ENCODE results near the gene IL17RC. TPM values are rescaled to one million over a fixed set of nuclear protein-coding genes. Genes with fewer than 3 reads are reported as not detected.

Gene IL17RC
- total RNA-seq, 1 experiment from 2014 or later: 6.8 TPM

DNA sequence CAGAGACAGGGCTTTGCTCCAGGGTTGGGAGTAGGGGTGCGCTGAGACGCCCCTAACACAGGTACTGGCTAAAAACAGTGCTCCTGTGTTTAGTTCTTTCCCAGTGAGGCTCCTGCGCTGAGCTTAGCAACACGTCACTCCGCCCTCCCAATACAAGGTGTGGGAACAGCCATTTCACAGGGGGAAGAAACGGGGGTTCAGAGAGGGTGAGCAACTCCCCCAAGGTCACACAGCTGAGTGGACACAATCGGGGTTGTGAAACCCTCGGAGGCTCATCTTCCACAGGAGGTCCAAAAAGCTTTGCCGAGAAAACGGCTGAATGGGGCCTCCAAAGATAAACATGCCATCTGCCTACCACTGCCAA is 34.7 kb downstream of the IL17RC start:
- Histone ChIP-seq H2BK12ac (ENCODE audit: insufficient read length, low read depth, low read length) (no peak overlapping the region), H4K8ac (replicated peaks; ENCODE audit: insufficient read length, low read depth, low read length) (no peak overlapping the region), H3K14ac (ENCODE audit: insufficient read depth, low read length) (no peak overlapping the region), H3K56ac (ENCODE audit: insufficient read length, low read depth, low read length) (no peak overlapping the region), H2BK20ac (ENCODE audit: low read depth, low read length, poor library complexity, severe bottlenecking) (no peak overlapping the region), H2AFZ (ENCODE audit: low read length) (no peak overlapping the region), H4K20me1 (ENCODE audit: control insufficient read depth, insufficient read depth, insufficient read length) (no peaks in the 10 kb centered on the region), H3K23me2 (ENCODE audit: insufficient read length, low read depth, low read length, poor library complexity, severe bottlenecking) (peaks cover 15% of the 10 kb centered on the region), H3K79me2 (ENCODE audit: insufficient read depth, low read length) (no peaks in the 10 kb centered on the region), H3T11ph (ENCODE audit: low read length) (no peak overlapping the region), H3K79me1 (ENCODE audit: insufficient read depth, low read depth, low read length, poor library complexity, severe bottlenecking) (no peaks in the 10 kb centered on the region), H2BK15ac (ENCODE audit: low read depth, low read length) (no peak overlapping the region), H3K23ac (ENCODE audit: insufficient read length, low read depth, low read length) (no peak overlapping the region), H2AK5ac (ENCODE audit: insufficient read length, low read length) (no peak overlapping the region), H3K4ac (ENCODE audit: low read depth, low read length) (no peak overlapping the region), H3K9ac (ENCODE audit: extremely low read depth, insufficient read length, low read length) (no peak overlapping the region), H2BK120ac (ENCODE audit: low read depth, low read length, poor library complexity, severe bottlenecking) (no peak overlapping the region), H3K9me3 (ENCODE audit: control insufficient read depth, low read depth, low read length) (no peaks in the 10 kb centered on the region), H3K27me3 (ENCODE audit: insufficient read depth, low read length) (no peaks in the 10 kb centered on the region; the same call in 1 of the 2 replicates), H3K18ac (ENCODE audit: insufficient read length, low read depth, low read length) (no peak overlapping the region), H4K91ac (ENCODE audit: insufficient read length, low read depth, low read length) (no peak overlapping the region), H3K4me1 (ENCODE audit: insufficient read depth, low read length) (peaks cover 3% of the 10 kb centered on the region; the same call in 1 of the 2 replicates), H3K27ac (ENCODE audit: insufficient read length, low read depth, low read length) (no peak overlapping the region), H4K5ac (ENCODE audit: insufficient read length, low read depth, low read length) (no peak overlapping the region), H2BK5ac (ENCODE audit: insufficient read length, low read length) (no peak overlapping the region), H3K4me2 (ENCODE audit: insufficient read depth, insufficient read length, low read length) (peak overlapping the region; percentile 66)
- no peak overlapping the region for H3K27ac Mint-ChIP-seq
- H3K9me3 Mint-ChIP-seq: no peaks in the 10 kb centered on the region
- peaks cover 2 to 9% (median 6%) of the 10 kb centered on the region in 3 experiments; a peak in 5 of 7 replicates for H3K36me3 Mint-ChIP-seq (ENCODE audit: insufficient read depth in 1 of 3, low read depth in 3 of 3)
- TF ChIP-seq, protein P1, sequence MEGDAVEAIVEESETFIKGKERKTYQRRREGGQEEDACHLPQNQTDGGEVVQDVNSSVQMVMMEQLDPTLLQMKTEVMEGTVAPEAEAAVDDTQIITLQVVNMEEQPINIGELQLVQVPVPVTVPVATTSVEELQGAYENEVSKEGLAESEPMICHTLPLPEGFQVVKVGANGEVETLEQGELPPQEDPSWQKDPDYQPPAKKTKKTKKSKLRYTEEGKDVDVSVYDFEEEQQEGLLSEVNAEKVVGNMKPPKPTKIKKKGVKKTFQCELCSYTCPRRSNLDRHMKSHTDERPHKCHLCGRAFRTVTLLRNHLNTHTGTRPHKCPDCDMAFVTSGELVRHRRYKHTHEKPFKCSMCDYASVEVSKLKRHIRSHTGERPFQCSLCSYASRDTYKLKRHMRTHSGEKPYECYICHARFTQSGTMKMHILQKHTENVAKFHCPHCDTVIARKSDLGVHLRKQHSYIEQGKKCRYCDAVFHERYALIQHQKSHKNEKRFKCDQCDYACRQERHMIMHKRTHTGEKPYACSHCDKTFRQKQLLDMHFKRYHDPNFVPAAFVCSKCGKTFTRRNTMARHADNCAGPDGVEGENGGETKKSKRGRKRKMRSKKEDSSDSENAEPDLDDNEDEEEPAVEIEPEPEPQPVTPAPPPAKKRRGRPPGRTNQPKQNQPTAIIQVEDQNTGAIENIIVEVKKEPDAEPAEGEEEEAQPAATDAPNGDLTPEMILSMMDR (conservative IDR thresholded peaks at IDR 0.05): no peak
- no CpG with 5 or more reads among the region's 10 CpGs for WGBS (ENCODE audit: extremely low coverage, insufficient read length, low lambda C conversion rate)
- H3K27me3 Mint-ChIP-seq (ENCODE audit: low read depth): peaks cover 46% of the 10 kb centered on the region
- H3K4me3 Mint-ChIP-seq: peak overlapping the region; percentile 75 to 85
- DNase-seq: no peak
- H3K4me1 Mint-ChIP-seq: peaks cover 25 to 31% of the 10 kb centered on the region in 2 experiments

Measured in H9 (cell line).